GM12892 (cell line): Measurements from ENCODE around the gene FXYD7.

Experiments used
- POLR2A ChIP-seq: IDR thresholded peaks from 2 replicates; pipeline ENCODE4 v1.6.1; 2011; ENCODE audit warnings: low read depth, low read length, control low read depth
- POLR2AphosphoS5 ChIP-seq: IDR thresholded peaks from 2 replicates; pipeline ENCODE4 v1.6.1; 2011; ENCODE audit warnings: low read depth, low read length, control low read depth
- TAF1 ChIP-seq: IDR thresholded peaks from 2 replicates; pipeline ENCODE4 v1.6.1; 2011; ENCODE audit warnings: low read depth, mild to moderate bottlenecking, control low read depth, low read length, borderline replicate concordance

- TF ChIP-seq TAF1 (no peak), POLR2A (no peak), POLR2AphosphoS5 (no peak)
Observed at GRCh38 chr19:35136977-35137702, 5.9 kb upstream of the FXYD7 start.
